ENCODE measurements around the gene SBNO1. TPM values are rescaled to one million over a fixed set of nuclear protein-coding genes. Genes with fewer than 3 reads are reported as not detected.

Gene SBNO1
- total and polyA plus RNA-seq, 8 donors = 26.5 to 32.1 (median 28.8) TPM

GRCh38 chr12:123243671-123244262, 120.9 kb downstream of the SBNO1 start:
- DNase-seq = peak in 1 of 4 donors; percentile 36
- TF ChIP-seq CTCF (IDR thresholded peaks at IDR 0.05) = no peak
- intact Hi-C loops (cut with DNase I) = no loop called here
- Histone ChIP-seq H3K27ac (no peak overlapping the region), H3K36me3 (peaks cover 0 to 20% of the 10 kb centered on the region in 2 donors), H3K4me3 (no peak overlapping the region), H3K9me3 (no peaks in the 10 kb centered on the region), H3K4me1 (peaks cover 0 to 13% of the 10 kb centered on the region in 2 donors), H3K27me3 (no peaks in the 10 kb centered on the region)
- no peak for ATAC-seq

- intact Hi-C loops (cut with DNase I) = no loop called here
- ATAC-seq = peak; percentile 9
- H3K9me3 ChIP-seq = no peaks in the 10 kb centered on the region
- H3K27me3 ChIP-seq = no peaks in the 10 kb centered on the region
- no peak for DNase-seq
- peaks cover 0 to 21% of the 10 kb centered on the region in 2 donors for H3K4me1 ChIP-seq
- H3K4me3 ChIP-seq = no peak overlapping the region
- TF ChIP-seq CTCF (IDR thresholded peaks at IDR 0.05) = no peak
- peak overlapping the region; percentile 3 to 48 for H3K27ac ChIP-seq
- H3K36me3 ChIP-seq = peaks cover 0 to 15% of the 10 kb centered on the region in 2 donors
Measured at GRCh38 chr12:123242116-123242904, 122.3 kb downstream of the SBNO1 start.

Other genes with a start within 250 kb of the SBNO1 start
- gene PITPNM2, start 213.8 kb downstream of the SBNO1 start, total RNA-seq = 10 to 100 TPM; 22.8 to 30.8 TPM
- gene PITPNM2, start 213.8 kb downstream of the SBNO1 start, polyA plus RNA-seq (ENCODE audit: insufficient read length in 6 of 6) = 10 to 100 TPM; 11.3 to 17.2 (median 13.3) TPM
- gene MPHOSPH9, start 131.7 kb downstream of the SBNO1 start, total RNA-seq = 10 to 100 TPM; 27.6 to 28.1 TPM
- gene MPHOSPH9, start 131.7 kb downstream of the SBNO1 start, polyA plus RNA-seq (ENCODE audit: insufficient read length in 6 of 6) = 10 to 100 TPM; 33.9 to 46.7 (median 37.7) TPM
- gene MTRFR, start 131.4 kb downstream of the SBNO1 start, total RNA-seq = 10 to 100 TPM; 13.2 to 13.3 TPM
- gene MTRFR, start 131.4 kb downstream of the SBNO1 start, polyA plus RNA-seq (ENCODE audit: insufficient read length in 6 of 6) = 10 to 100 TPM; 24.4 to 28.5 (median 26.8) TPM
- 100 to 1,000 TPM; 145 to 154 TPM for gene CDK2AP1, start 93.0 kb downstream of the SBNO1 start, total RNA-seq
- 100 to 1,000 TPM; 213 to 299 (median 244) TPM for gene CDK2AP1, start 93.0 kb downstream of the SBNO1 start, polyA plus RNA-seq (ENCODE audit: insufficient read length in 6 of 6)
- gene KMT5A, start 19.3 kb upstream of the SBNO1 start, total RNA-seq = 10 to 100 TPM; 39.7 to 42.4 TPM
- 10 to 100 TPM; 53.4 to 65.0 (median 57.0) TPM for gene KMT5A, start 19.3 kb upstream of the SBNO1 start, polyA plus RNA-seq (ENCODE audit: insufficient read length in 6 of 6)
- 10 to 100 TPM in 1 of 2 donors, 1 to 10 TPM in 1; 8.9 to 14.0 TPM for gene RILPL2, start 71.8 kb upstream of the SBNO1 start, total RNA-seq
- 1 to 10 TPM; 4.6 to 5.7 (median 5.2) TPM for gene RILPL2, start 71.8 kb upstream of the SBNO1 start, polyA plus RNA-seq (ENCODE audit: insufficient read length in 6 of 6)
- 10 to 100 TPM; 22.6 to 24.5 TPM for gene SNRNP35, start 93.3 kb upstream of the SBNO1 start, total RNA-seq
- gene SNRNP35, start 93.3 kb upstream of the SBNO1 start, polyA plus RNA-seq (ENCODE audit: insufficient read length in 6 of 6) = 10 to 100 TPM; 35.3 to 42.6 (median 39.0) TPM
- gene RILPL1, start 168.9 kb upstream of the SBNO1 start, total RNA-seq = 10 to 100 TPM; 11.9 to 19.1 TPM
- 10 to 100 TPM; 19.2 to 25.2 (median 23.1) TPM for gene RILPL1, start 168.9 kb upstream of the SBNO1 start, polyA plus RNA-seq (ENCODE audit: insufficient read length in 6 of 6)
- 100 to 1,000 TPM; 270 to 343 TPM for gene TMED2, start 219.7 kb upstream of the SBNO1 start, total RNA-seq
- gene TMED2, start 219.7 kb upstream of the SBNO1 start, polyA plus RNA-seq (ENCODE audit: insufficient read length in 6 of 6) = 100 to 1,000 TPM; 162 to 214 (median 193) TPM
- 10 to 100 TPM; 13.9 to 21.5 TPM for gene DDX55, start 237.3 kb upstream of the SBNO1 start, total RNA-seq
- 10 to 100 TPM; 36.1 to 59.3 (median 45.4) TPM for gene DDX55, start 237.3 kb upstream of the SBNO1 start, polyA plus RNA-seq (ENCODE audit: insufficient read length in 6 of 6)

Data from left lung (tissue), 10 donors.